Measurements from ENCODE around the gene FAR2. TPM values are rescaled to one million over a fixed set of nuclear protein-coding genes. Genes with fewer than 3 reads are reported as not detected.

FAR2 gene
- total and polyA plus RNA-seq, 9 donors, result 9.5 to 20.0 (median 10.2) TPM

DNA sequence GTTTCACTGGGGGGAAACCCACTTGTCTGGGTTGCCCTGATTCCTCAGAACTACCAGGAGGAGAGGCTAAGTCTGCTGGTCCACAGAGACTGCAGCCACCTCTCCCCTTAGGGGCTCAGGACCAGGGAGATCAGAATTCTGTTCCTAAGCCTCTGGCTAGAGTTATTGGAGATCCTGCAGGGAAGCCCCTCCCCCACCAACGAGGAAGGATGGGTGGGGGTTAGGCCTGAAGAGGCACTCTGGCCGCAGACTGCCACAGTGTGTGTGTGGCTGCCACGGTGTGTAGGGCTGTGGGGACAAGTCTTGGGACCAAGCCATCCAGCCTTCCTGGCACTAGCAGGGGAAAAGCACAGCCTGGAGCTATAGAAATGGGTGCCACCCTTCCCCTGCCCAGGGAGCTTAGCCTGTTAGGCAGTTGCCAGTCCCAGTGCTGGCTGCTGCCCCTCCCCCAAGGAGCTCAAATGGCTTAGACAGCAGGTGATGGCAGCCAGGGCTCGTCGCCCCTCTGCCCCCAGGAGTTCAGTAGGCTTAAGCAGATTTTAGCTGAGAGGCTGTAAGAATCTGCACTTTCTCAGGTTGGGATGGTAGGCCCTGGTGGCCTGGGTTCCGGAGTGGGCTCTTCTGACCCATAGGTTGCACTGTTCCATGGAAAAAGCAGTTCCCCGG, 124.2 kb downstream of the FAR2 start:
- WGBS (ENCODE audit: insufficient coverage), result 83% methylated on average over 4 of the region's 7 CpGs
- DNase-seq, result no peak
- Histone ChIP-seq H3K9me3 (replicated peaks; ENCODE audit: control insufficient read depth, low read depth, low read length) (no peaks in the 10 kb centered on the region), H3K4me3 (ENCODE audit: low read length) (no peak overlapping the region), H3K27me3 (ENCODE audit: control insufficient read depth, insufficient read depth, low read length) (no peaks in the 10 kb centered on the region), H3K36me3 (ENCODE audit: control insufficient read depth, insufficient read depth, low read length) (peaks cover 4% of the 10 kb centered on the region), H3K4me1 (ENCODE audit: control insufficient read depth, insufficient read depth, low read length) (peaks cover 1% of the 10 kb centered on the region), H3K27ac (ENCODE audit: low read length) (no peak overlapping the region)

GRCh38 chr12:29275834-29276233, 126.8 kb downstream of the FAR2 start:
- H3K9me3 ChIP-seq (replicated peaks; ENCODE audit: control insufficient read depth, low read depth, low read length), result no peaks in the 10 kb centered on the region
- no peak overlapping the region for H3K4me3 ChIP-seq (ENCODE audit: low read length)
- no peak for DNase-seq
- WGBS (ENCODE audit: insufficient coverage), result 60% methylated on average over 1 of the region's 3 CpGs
- peaks cover 4% of the 10 kb centered on the region for H3K36me3 ChIP-seq (ENCODE audit: control insufficient read depth, insufficient read depth, low read length)
- no peaks in the 10 kb centered on the region for H3K27me3 ChIP-seq (ENCODE audit: control insufficient read depth, insufficient read depth, low read length)
- H3K4me1 ChIP-seq (ENCODE audit: control insufficient read depth, insufficient read depth, low read length), result no peaks in the 10 kb centered on the region
- H3K27ac ChIP-seq (ENCODE audit: low read length), result no peak overlapping the region

DNA sequence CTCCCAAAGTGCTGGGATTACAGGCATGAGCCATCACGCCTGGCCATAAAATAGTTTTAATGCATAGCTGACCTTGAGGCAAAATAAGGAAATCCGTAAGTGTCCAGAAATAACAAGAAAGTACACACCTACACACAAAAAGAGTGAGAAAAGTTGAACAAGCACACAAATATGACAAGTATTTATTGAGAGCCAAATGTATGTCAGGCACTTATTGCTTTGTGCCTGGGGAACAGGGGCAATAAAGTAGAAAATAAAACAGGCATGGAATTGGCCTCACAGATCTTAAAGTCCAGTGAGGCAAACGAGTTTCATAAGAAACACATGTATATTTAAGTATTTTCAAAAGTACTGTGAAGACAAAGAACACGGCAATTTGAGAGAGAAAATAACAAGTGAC, 128.2 kb downstream of the FAR2 start:
- H3K27me3 ChIP-seq (ENCODE audit: control insufficient read depth, insufficient read depth, low read length), result no peaks in the 10 kb centered on the region
- no peak overlapping the region for H3K4me3 ChIP-seq (ENCODE audit: low read length)
- no peak for DNase-seq
- H3K4me1 ChIP-seq (ENCODE audit: control insufficient read depth, insufficient read depth, low read length), result no peaks in the 10 kb centered on the region
- H3K27ac ChIP-seq (ENCODE audit: low read length), result no peak overlapping the region
- no CpG with 5 or more reads among the region's 4 CpGs for WGBS (ENCODE audit: insufficient coverage)
- no peaks in the 10 kb centered on the region for H3K9me3 ChIP-seq (replicated peaks; ENCODE audit: control insufficient read depth, low read depth, low read length)
- H3K36me3 ChIP-seq (ENCODE audit: control insufficient read depth, insufficient read depth, low read length), result no peaks in the 10 kb centered on the region

- Histone ChIP-seq H3K4me3 (ENCODE audit: low read length) (no peak overlapping the region), H3K27ac (ENCODE audit: low read length) (no peak overlapping the region), H3K4me1 (ENCODE audit: control insufficient read depth, insufficient read depth, low read length) (no peaks in the 10 kb centered on the region), H3K36me3 (ENCODE audit: control insufficient read depth, insufficient read depth, low read length) (no peaks in the 10 kb centered on the region), H3K9me3 (replicated peaks; ENCODE audit: control insufficient read depth, low read depth, low read length) (no peaks in the 10 kb centered on the region), H3K27me3 (ENCODE audit: control insufficient read depth, insufficient read depth, low read length) (no peaks in the 10 kb centered on the region)
- WGBS (ENCODE audit: insufficient coverage), result no CpG with 5 or more reads among the region's 3 CpGs
- peak; percentile 61 for DNase-seq
Observed at GRCh38 chr12:29278673-29279420, 129.8 kb downstream of the FAR2 start.

- WGBS (ENCODE audit: insufficient coverage), result 49% methylated on average over 3 of the region's 5 CpGs
Observed at GRCh38 chr12:29281371-29282005, 132.4 kb downstream of the FAR2 start.

DNA sequence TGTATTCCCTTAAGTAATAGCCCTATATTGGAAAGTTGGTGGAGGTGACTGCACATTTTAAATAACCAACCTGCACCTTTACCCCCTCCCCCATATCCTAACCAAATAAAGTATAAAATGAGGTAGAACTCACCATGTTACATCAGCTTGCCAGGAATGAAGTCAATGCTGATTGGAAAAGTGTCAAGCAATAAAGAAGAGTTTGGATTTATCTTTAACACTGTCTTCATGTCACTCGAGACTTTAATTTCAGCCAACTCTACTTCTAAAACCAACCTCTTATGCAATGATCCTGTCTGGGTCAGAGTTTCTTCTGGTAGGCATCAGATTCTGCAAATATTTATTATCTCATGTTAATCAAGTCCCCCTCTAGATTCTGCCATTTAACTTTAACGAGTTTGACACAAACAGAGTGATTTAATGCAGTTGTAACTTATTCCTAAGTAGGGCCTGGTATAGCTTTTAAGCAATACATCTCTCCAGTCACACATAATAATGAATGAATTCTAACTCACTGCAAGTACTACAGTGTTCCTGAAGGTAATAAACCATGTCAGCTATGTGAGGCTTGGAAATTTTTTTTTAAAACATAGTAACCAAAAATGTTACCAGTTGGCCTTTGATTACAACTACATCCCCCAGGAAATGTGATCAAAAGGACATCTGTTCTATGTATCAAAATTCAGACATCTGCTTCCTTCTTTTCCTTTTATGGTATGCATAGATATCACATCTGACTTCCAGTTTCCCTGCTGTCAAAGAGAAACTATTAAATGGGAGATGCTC, 133.1 kb downstream of the FAR2 start:
- H3K36me3 ChIP-seq (ENCODE audit: control insufficient read depth, insufficient read depth, low read length), result no peaks in the 10 kb centered on the region
- no CpG with 5 or more reads among the region's 2 CpGs for WGBS (ENCODE audit: insufficient coverage)
- DNase-seq, result peak; percentile 58
- no peaks in the 10 kb centered on the region for H3K9me3 ChIP-seq (replicated peaks; ENCODE audit: control insufficient read depth, low read depth, low read length)
- no peaks in the 10 kb centered on the region for H3K4me1 ChIP-seq (ENCODE audit: control insufficient read depth, insufficient read depth, low read length)
- H3K4me3 ChIP-seq (ENCODE audit: low read length), result no peak overlapping the region
- H3K27ac ChIP-seq (ENCODE audit: low read length), result no peak overlapping the region
- H3K27me3 ChIP-seq (ENCODE audit: control insufficient read depth, insufficient read depth, low read length), result no peaks in the 10 kb centered on the region

More at GRCh38 chr12:29281371-29282005, 132.4 kb downstream of the FAR2 start:
- DNase-seq, result peak; percentile 75
- H3K4me3 ChIP-seq (ENCODE audit: low read length), result no peak overlapping the region
- H3K4me1 ChIP-seq (ENCODE audit: control insufficient read depth, insufficient read depth, low read length), result no peaks in the 10 kb centered on the region
- H3K27ac ChIP-seq (ENCODE audit: low read length), result no peak overlapping the region
- no peaks in the 10 kb centered on the region for H3K36me3 ChIP-seq (ENCODE audit: control insufficient read depth, insufficient read depth, low read length)
- H3K27me3 ChIP-seq (ENCODE audit: control insufficient read depth, insufficient read depth, low read length), result no peaks in the 10 kb centered on the region
- no peaks in the 10 kb centered on the region for H3K9me3 ChIP-seq (replicated peaks; ENCODE audit: control insufficient read depth, low read depth, low read length)

DNA sequence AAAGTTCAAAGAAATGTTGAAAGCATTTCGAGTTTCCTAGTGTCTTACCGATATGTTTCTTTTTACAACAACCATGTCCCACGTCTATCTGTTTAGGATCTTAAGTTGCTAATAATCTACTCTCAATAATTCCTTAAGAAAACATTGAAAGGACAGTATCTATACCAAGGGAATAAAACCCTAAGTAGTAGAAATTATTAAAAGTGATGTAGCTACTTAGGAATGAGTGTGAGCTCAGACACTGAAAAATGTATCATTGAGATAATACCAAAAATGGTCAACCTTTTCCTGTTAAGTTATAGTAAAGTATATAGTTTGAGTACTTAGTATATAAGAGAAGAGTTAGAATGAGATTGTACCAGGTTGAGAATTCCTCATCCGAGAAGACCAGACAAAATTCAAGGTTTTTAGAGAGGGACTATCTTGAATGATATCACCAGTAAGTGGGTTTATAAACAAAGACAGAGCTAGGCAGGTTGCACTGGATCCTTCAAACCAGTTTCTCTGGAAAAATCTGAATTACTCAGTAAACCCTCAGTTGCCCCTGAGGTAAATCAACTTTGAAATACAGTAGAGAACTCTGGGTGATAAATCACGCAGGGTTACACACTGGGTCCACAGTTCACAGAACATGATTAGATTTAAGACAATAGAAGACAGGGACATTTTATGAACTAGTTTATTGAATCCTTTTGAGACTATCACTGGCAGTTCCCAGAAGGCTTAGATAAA, 135.1 kb downstream of the FAR2 start:
- DNase-seq, result peak; percentile 30
- Histone ChIP-seq H3K27ac (ENCODE audit: low read length) (no peak overlapping the region), H3K4me1 (ENCODE audit: control insufficient read depth, insufficient read depth, low read length) (no peaks in the 10 kb centered on the region), H3K36me3 (ENCODE audit: control insufficient read depth, insufficient read depth, low read length) (no peaks in the 10 kb centered on the region), H3K9me3 (replicated peaks; ENCODE audit: control insufficient read depth, low read depth, low read length) (peaks cover under 1% of the 10 kb centered on the region), H3K27me3 (ENCODE audit: control insufficient read depth, insufficient read depth, low read length) (no peaks in the 10 kb centered on the region), H3K4me3 (ENCODE audit: low read length) (no peak overlapping the region)
- no CpG with 5 or more reads among the region's 5 CpGs for WGBS (ENCODE audit: insufficient coverage)

GRCh38 chr12:29286081-29286790, 137.2 kb downstream of the FAR2 start:
- DNase-seq, result peak; percentile 82
- peaks cover 2% of the 10 kb centered on the region for H3K9me3 ChIP-seq (replicated peaks; ENCODE audit: control insufficient read depth, low read depth, low read length)
- no CpG with 5 or more reads among the region's 3 CpGs for WGBS (ENCODE audit: insufficient coverage)
- H3K27ac ChIP-seq (ENCODE audit: low read length), result no peak overlapping the region
- no peaks in the 10 kb centered on the region for H3K27me3 ChIP-seq (ENCODE audit: control insufficient read depth, insufficient read depth, low read length)
- H3K4me1 ChIP-seq (ENCODE audit: control insufficient read depth, insufficient read depth, low read length), result no peaks in the 10 kb centered on the region
- no peaks in the 10 kb centered on the region for H3K36me3 ChIP-seq (ENCODE audit: control insufficient read depth, insufficient read depth, low read length)
- no peak overlapping the region for H3K4me3 ChIP-seq (ENCODE audit: low read length)

DNA sequence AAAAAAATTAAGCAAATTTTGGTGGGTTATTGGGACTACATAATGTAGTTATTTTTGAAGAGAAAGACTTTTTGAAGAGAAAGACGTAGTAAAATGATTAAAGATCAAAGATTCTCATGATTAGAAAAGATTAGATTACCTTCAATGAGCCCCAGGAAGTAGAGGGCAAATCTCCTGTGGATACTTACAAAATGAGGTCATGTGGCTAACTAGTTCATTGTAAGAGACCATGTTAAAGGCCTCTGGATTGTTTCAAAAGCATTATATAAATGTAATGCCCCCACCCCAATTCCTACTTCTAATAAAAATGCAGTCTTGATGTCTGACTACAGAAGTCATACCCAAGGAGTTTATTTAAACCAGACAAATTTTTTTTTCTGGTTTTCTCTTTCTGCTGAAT, 138.5 kb downstream of the FAR2 start:
- Histone ChIP-seq H3K27ac (ENCODE audit: low read length) (no peak overlapping the region), H3K4me1 (ENCODE audit: control insufficient read depth, insufficient read depth, low read length) (no peaks in the 10 kb centered on the region), H3K27me3 (ENCODE audit: control insufficient read depth, insufficient read depth, low read length) (no peaks in the 10 kb centered on the region), H3K9me3 (replicated peaks; ENCODE audit: control insufficient read depth, low read depth, low read length) (peaks cover 2% of the 10 kb centered on the region), H3K36me3 (ENCODE audit: control insufficient read depth, insufficient read depth, low read length) (no peaks in the 10 kb centered on the region), H3K4me3 (ENCODE audit: low read length) (no peak overlapping the region)
- no peak for DNase-seq
- no CpG with 5 or more reads among the region's 1 CpG for WGBS (ENCODE audit: insufficient coverage)
